Measurements from ENCODE around the gene NTSR1. TPM values are rescaled to one million over a fixed set of nuclear protein-coding genes. Genes with fewer than 3 reads are reported as not detected.

The NTSR1 gene
- total and polyA plus RNA-seq, 2 experiments from 2014 or later: 0.15 to 1.4 TPM

DNA sequence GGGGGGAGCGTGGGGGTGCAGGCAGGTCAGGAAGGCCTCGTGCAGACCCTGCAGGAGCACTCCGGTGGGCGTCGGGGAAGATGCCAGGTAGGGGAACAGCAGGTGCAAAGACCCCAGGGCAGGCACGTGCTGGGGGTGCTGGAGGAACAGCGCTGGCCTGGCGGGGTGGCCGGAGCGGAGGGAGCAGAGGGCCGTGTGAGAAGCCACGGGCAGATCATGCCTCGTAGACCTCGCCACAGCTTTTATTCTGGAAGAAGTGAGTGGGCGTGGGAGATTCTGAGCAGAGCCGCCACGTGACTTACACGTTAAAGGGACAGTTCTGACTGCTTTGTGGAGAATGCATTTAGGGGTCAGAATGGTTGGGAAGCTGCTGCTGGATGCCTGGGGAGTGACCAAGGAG is 9.3 kb downstream of the NTSR1 start:
- H4K20me1 ChIP-seq (replicated peaks; ENCODE audit: insufficient read depth): no peaks in the 10 kb centered on the region
- no peak overlapping the region for H3K4me3 ChIP-seq
- H3K27ac Mint-ChIP-seq: no peak overlapping the region
- 0 out of 2 replicates have a peak, but pooled peaks cover 3% of the 10 kb centered on the region for H3K36me3 ChIP-seq (ENCODE audit: insufficient read depth)
- H2AFZ ChIP-seq: no peak overlapping the region
- no peaks in the 10 kb centered on the region for H3K4me1 Mint-ChIP-seq
- no peak for ATAC-seq
- no peaks in the 10 kb centered on the region for H3K4me1 ChIP-seq (ENCODE audit: insufficient read depth)
- H3K27me3 ChIP-seq (ENCODE audit: insufficient read depth): no peaks in the 10 kb centered on the region
- no peaks in the 10 kb centered on the region for H3K79me2 ChIP-seq (replicated peaks; ENCODE audit: insufficient read depth)
- no peak overlapping the region for H3K4me3 Mint-ChIP-seq
- no peak for TF ChIP-seq CREB1 (CRISPR knock-in tag; IDR thresholded peaks at IDR 0.05; ENCODE audit: low read depth)
- TF ChIP-seq, protein P1, sequence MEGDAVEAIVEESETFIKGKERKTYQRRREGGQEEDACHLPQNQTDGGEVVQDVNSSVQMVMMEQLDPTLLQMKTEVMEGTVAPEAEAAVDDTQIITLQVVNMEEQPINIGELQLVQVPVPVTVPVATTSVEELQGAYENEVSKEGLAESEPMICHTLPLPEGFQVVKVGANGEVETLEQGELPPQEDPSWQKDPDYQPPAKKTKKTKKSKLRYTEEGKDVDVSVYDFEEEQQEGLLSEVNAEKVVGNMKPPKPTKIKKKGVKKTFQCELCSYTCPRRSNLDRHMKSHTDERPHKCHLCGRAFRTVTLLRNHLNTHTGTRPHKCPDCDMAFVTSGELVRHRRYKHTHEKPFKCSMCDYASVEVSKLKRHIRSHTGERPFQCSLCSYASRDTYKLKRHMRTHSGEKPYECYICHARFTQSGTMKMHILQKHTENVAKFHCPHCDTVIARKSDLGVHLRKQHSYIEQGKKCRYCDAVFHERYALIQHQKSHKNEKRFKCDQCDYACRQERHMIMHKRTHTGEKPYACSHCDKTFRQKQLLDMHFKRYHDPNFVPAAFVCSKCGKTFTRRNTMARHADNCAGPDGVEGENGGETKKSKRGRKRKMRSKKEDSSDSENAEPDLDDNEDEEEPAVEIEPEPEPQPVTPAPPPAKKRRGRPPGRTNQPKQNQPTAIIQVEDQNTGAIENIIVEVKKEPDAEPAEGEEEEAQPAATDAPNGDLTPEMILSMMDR (conservative IDR thresholded peaks at IDR 0.05; ENCODE audit: low read depth in 2 of 2): no peak
- no peak overlapping the region for H3K27ac ChIP-seq (ENCODE audit: low read depth)
- DNase-seq (ENCODE audit: low spot score): no peak
- H3K9me2 ChIP-seq (ENCODE audit: insufficient read depth): no peaks in the 10 kb centered on the region
- H3K36me3 Mint-ChIP-seq (ENCODE audit: low read depth): peaks cover 3% of the 10 kb centered on the region; the same call in 2 of the 3 replicates
- H3F3A ChIP-seq (replicated peaks; ENCODE audit: low read depth): no peaks in the 10 kb centered on the region
- H3K27me3 Mint-ChIP-seq (ENCODE audit: insufficient read depth, low read depth, poor library complexity): peaks cover 8% of the 10 kb centered on the region
- peaks cover 27% of the 10 kb centered on the region for H3K9me3 Mint-ChIP-seq
- H3K4me2 ChIP-seq: no peak overlapping the region

DNA sequence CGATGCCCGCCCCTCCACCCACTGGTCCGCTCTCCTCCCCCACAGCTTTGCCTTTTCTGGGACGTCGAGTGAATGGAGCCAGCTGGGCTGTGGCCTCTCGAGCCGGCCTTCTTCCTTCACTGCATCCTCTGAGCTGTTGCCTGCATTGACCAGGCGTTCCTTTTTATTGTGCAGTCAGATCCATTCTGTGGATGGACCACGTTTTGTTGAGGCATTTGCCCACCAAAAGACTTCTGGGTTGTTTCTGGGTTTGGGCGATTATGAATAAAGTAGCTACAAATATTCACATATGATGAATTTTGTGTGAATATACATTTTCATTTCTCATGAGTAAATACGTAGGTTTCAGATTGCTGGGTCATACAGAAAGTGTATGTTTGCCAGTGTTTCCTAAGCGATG is 9.9 kb downstream of the NTSR1 start:
- Mint-ChIP-seq H3K27me3 (ENCODE audit: insufficient read depth, low read depth, poor library complexity) (peaks cover 11% of the 10 kb centered on the region), H3K27ac (no peak overlapping the region), H3K4me1 (no peaks in the 10 kb centered on the region)
- TF ChIP-seq, protein P2, sequence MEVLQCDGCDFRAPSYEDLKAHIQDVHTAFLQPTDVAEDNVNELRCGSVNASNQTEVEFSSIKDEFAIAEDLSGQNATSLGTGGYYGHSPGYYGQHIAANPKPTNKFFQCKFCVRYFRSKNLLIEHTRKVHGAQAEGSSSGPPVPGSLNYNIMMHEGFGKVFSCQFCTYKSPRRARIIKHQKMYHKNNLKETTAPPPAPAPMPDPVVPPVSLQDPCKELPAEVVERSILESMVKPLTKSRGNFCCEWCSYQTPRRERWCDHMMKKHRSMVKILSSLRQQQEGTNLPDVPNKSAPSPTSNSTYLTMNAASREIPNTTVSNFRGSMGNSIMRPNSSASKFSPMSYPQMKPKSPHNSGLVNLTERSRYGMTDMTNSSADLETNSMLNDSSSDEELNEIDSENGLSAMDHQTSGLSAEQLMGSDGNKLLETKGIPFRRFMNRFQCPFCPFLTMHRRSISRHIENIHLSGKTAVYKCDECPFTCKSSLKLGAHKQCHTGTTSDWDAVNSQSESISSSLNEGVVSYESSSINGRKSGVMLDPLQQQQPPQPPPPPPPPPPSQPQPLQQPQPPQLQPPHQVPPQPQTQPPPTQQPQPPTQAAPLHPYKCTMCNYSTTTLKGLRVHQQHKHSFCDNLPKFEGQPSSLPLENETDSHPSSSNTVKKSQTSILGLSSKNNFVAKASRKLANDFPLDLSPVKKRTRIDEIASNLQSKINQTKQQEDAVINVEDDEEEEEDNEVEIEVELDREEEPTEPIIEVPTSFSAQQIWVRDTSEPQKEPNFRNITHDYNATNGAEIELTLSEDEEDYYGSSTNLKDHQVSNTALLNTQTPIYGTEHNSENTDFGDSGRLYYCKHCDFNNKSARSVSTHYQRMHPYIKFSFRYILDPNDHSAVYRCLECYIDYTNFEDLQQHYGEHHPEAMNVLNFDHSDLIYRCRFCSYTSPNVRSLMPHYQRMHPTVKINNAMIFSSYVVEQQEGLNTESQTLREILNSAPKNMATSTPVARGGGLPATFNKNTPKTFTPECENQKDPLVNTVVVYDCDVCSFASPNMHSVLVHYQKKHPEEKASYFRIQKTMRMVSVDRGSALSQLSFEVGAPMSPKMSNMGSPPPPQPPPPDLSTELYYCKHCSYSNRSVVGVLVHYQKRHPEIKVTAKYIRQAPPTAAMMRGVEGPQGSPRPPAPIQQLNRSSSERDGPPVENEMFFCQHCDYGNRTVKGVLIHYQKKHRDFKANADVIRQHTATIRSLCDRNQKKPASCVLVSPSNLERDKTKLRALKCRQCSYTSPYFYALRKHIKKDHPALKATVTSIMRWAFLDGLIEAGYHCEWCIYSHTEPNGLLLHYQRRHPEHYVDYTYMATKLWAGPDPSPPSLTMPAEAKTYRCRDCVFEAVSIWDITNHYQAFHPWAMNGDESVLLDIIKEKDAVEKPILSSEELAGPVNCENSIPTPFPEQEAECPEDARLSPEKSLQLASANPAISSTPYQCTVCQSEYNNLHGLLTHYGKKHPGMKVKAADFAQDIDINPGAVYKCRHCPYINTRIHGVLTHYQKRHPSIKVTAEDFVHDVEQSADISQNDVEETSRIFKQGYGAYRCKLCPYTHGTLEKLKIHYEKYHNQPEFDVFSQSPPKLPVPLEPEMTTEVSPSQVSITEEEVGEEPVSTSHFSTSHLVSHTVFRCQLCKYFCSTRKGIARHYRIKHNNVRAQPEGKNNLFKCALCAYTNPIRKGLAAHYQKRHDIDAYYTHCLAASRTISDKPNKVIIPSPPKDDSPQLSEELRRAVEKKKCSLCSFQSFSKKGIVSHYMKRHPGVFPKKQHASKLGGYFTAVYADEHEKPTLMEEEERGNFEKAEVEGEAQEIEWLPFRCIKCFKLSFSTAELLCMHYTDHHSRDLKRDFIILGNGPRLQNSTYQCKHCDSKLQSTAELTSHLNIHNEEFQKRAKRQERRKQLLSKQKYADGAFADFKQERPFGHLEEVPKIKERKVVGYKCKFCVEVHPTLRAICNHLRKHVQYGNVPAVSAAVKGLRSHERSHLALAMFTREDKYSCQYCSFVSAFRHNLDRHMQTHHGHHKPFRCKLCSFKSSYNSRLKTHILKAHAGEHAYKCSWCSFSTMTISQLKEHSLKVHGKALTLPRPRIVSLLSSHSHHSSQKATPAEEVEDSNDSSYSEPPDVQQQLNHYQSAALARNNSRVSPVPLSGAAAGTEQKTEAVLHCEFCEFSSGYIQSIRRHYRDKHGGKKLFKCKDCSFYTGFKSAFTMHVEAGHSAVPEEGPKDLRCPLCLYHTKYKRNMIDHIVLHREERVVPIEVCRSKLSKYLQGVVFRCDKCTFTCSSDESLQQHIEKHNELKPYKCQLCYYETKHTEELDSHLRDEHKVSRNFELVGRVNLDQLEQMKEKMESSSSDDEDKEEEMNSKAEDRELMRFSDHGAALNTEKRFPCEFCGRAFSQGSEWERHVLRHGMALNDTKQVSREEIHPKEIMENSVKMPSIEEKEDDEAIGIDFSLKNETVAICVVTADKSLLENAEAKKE (CRISPR knock-in tag; IDR thresholded peaks at IDR 0.05): no peak
- TF ChIP-seq EZH2 (IDR thresholded peaks at IDR 0.05; ENCODE audit: low read depth, unreplicated experiment) (no peak), CREB1 (CRISPR knock-in tag; IDR thresholded peaks at IDR 0.05; ENCODE audit: low read depth) (no peak), STAT1 (IDR thresholded peaks at IDR 0.05; ENCODE audit: unreplicated experiment) (no peak), NANOG (IDR thresholded peaks at IDR 0.05; ENCODE audit: borderline replicate concordance) (no peak), EZH2phosphoT487 (IDR thresholded peaks at IDR 0.05; ENCODE audit: unreplicated experiment) (no peak), JUNB (IDR thresholded peaks at IDR 0.05; ENCODE audit: unreplicated experiment) (no peak), POLR2AphosphoS5 (IDR thresholded peaks at IDR 0.05; ENCODE audit: low read depth) (no peak), ZNF114 (CRISPR knock-in tag; IDR thresholded peaks at IDR 0.05) (no peak)
- TF ChIP-seq, protein P1 (conservative IDR thresholded peaks at IDR 0.05; ENCODE audit: low read depth in 2 of 2): no peak
- TF ChIP-seq, protein P3, sequence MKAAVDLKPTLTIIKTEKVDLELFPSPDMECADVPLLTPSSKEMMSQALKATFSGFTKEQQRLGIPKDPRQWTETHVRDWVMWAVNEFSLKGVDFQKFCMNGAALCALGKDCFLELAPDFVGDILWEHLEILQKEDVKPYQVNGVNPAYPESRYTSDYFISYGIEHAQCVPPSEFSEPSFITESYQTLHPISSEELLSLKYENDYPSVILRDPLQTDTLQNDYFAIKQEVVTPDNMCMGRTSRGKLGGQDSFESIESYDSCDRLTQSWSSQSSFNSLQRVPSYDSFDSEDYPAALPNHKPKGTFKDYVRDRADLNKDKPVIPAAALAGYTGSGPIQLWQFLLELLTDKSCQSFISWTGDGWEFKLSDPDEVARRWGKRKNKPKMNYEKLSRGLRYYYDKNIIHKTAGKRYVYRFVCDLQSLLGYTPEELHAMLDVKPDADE (IDR thresholded peaks at IDR 0.05): no peak

More for the DNA sequence above, 9.9 kb downstream of the NTSR1 start:
- 0 out of 2 replicates have a peak, but pooled peaks cover 3% of the 10 kb centered on the region for H3K36me3 ChIP-seq (ENCODE audit: insufficient read depth)
- no peaks in the 10 kb centered on the region for H3F3A ChIP-seq (replicated peaks; ENCODE audit: low read depth)
- H3K4me2 ChIP-seq: no peak overlapping the region
- DNase-seq (ENCODE audit: low spot score) (no peak), ATAC-seq (no peak)
- H3K36me3 Mint-ChIP-seq (ENCODE audit: low read depth): peaks cover 3% of the 10 kb centered on the region; the same call in 2 of the 3 replicates
- H3K27ac ChIP-seq (ENCODE audit: low read depth): no peak overlapping the region
- H3K4me1 ChIP-seq (ENCODE audit: insufficient read depth): no peaks in the 10 kb centered on the region
- no peaks in the 10 kb centered on the region for H3K27me3 ChIP-seq (ENCODE audit: insufficient read depth)
- H3K79me2 ChIP-seq (replicated peaks; ENCODE audit: insufficient read depth): no peaks in the 10 kb centered on the region
- H2AFZ ChIP-seq: no peak overlapping the region
- H4K20me1 ChIP-seq (replicated peaks; ENCODE audit: insufficient read depth): no peaks in the 10 kb centered on the region
- no peaks in the 10 kb centered on the region for H3K9me2 ChIP-seq (ENCODE audit: insufficient read depth)
- no peak overlapping the region for H3K4me3 Mint-ChIP-seq
- no peak overlapping the region for H3K4me3 ChIP-seq
- peaks cover 27% of the 10 kb centered on the region for H3K9me3 Mint-ChIP-seq

All from GM23338 (cell line).